Activated T-helper 1 cell treated with anti-CD3 and anti-CD28 coated beads, Interleukin-12 subunit alpha, Interleukin-12 subunit beta, Interleukin-2, Interleukin-4 antibody, amounts not matched to agents 30 ng/mL and 10 ng/mL and 1 ng/mL, durations not matched to agents 14 hours and 24 hours and 36 hours (primary cell): ENCODE data around the gene COA5. TPM values are rescaled to one million over a fixed set of nuclear protein-coding genes. Genes with fewer than 3 reads are reported as not detected.

Experiments used
- DNase-seq: peaks from one replicate; pipeline ENCODE4 v3.0.0; 2021; ENCODE audit warnings: low spot score
- H3K27ac Mint-ChIP-seq: one replicate; pipeline ENCODE4 v1.8.0; 2021; ENCODE audit warnings: mild to moderate bottlenecking, mixed read lengths
- H3K27me3 Mint-ChIP-seq: one replicate; pipeline ENCODE4 v1.8.0; 2022; ENCODE audit warnings: mild to moderate bottlenecking, moderate library complexity, mixed read lengths; ENCODE audit not compliant: insufficient read depth
- H3K36me3 Mint-ChIP-seq: one replicate; pipeline ENCODE4 v1.8.0; 2021; ENCODE audit warnings: low read depth, mixed read lengths
- H3K4me1 Mint-ChIP-seq: one replicate; pipeline ENCODE4 v1.8.0; 2021; ENCODE audit warnings: low read depth, mixed read lengths
- H3K4me3 Mint-ChIP-seq: one replicate; pipeline ENCODE4 v1.8.0; 2021; ENCODE audit warnings: mild to moderate bottlenecking, moderate library complexity, mixed read lengths
- H3K9me3 Mint-ChIP-seq: one replicate; pipeline ENCODE4 v1.8.0; 2021; ENCODE audit warnings: mixed read lengths
- intact Hi-C: fragments of 100-400 bp; cut with micrococcal nuclease; formaldehyde crosslinking; loops from one replicate; pipeline ENCODE4 v1.15.1; 2024
- total RNA-seq: library from RNA; stranded (reverse); gene quantifications from 2 replicates; pipeline ENCODE4 v1.2.3, GENCODE V29; 2022

The COA5 gene
- total RNA-seq, 1 donor from 2014 or later = 20.3 TPM

- DNase-seq = no peak
- peaks cover 92% of the 10 kb centered on the region for H3K4me1 Mint-ChIP-seq
- peak overlapping the region; percentile 2 for H3K4me3 Mint-ChIP-seq
- peaks cover 73% of the 10 kb centered on the region for H3K36me3 Mint-ChIP-seq
- no peaks in the 10 kb centered on the region for H3K27me3 Mint-ChIP-seq
- H3K27ac Mint-ChIP-seq = peak overlapping the region; percentile 64
- intact Hi-C loops = loop anchor here (5.0 kb wide), 1 partner anchor 85 kb away; no protein-coding TSS in a partner anchor
- H3K9me3 Mint-ChIP-seq = no peaks in the 10 kb centered on the region
Observed at GRCh38 chr2:98552499-98553179, 55.7 kb downstream of the COA5 start.

DNA sequence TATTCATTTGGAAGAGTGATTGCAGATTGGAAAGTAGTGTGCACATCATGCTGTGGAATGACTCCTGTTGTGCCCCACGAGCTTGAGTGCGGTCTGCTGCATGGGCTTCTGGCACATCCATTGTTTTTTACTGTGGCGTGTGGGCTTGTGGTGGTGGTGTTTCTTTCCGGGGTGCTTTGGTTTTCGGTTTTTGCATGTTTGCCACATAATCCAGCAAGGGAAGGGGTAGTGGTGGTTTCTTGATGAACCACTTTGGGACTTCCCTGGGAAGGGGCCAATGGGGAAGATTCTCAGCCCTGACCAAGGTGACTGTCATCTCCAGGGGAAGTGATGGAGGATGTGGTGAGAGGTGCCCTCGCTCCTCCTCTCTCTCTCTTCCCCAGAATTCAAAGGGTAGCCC lies 57.0 kb downstream of the COA5 start:
- Mint-ChIP-seq H3K4me1 (peaks cover 92% of the 10 kb centered on the region), H3K4me3 (peak overlapping the region; percentile 51), H3K27me3 (no peaks in the 10 kb centered on the region), H3K36me3 (peaks cover 74% of the 10 kb centered on the region), H3K9me3 (no peaks in the 10 kb centered on the region), H3K27ac (peak overlapping the region; percentile 93)
- peak; percentile 61 for DNase-seq
- intact Hi-C loops = loop anchor here (2.0 to 5.0 kb wide), 4 partner anchors 57 to 113 kb away; partner anchors contain the start of genes COA5 and UNC50

DNA sequence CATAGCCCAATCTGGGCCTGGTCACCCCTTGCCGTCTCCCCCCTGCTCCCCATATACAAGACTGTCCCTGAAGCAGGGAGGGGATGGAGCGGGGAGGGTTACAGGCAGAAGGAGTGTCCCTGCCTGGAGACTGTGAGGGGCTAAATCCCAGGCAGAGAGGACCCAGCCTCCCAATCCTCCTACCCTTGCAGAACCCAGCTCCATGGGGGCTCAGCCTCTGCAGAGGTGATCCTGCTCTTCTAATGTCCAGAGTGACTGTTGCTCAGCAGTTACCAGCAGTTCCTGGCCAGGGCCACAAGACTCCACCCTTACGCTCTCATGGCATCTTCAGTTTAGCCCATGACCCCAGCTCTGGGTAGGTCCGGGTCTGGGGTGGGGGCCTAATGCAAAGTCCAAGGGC lies 58.1 kb downstream of the COA5 start:
- H3K9me3 Mint-ChIP-seq = no peaks in the 10 kb centered on the region
- intact Hi-C loops = loop anchor here (2.0 to 5.0 kb wide), 4 partner anchors 59 to 111 kb away; partner anchors contain the start of genes COA5 and UNC50
- H3K36me3 Mint-ChIP-seq = peaks cover 75% of the 10 kb centered on the region
- H3K27ac Mint-ChIP-seq = peak overlapping the region; percentile 93
- no peak for DNase-seq
- H3K4me3 Mint-ChIP-seq = no peak overlapping the region
- H3K4me1 Mint-ChIP-seq = peaks cover 80% of the 10 kb centered on the region
- no peaks in the 10 kb centered on the region for H3K27me3 Mint-ChIP-seq

Other genes with a start within 250 kb of the COA5 start
- gene INPP4A, start 163.7 kb downstream of the COA5 start, total RNA-seq = 54.6 and 55.7 TPM in 2 replicates
- 41.4 and 43.0 TPM in 2 replicates for gene UNC50, start 77 bp upstream of the COA5 start, total RNA-seq
- gene MGAT4A, start 122.6 kb upstream of the COA5 start, total RNA-seq = 47.0 and 49.7 TPM in 2 replicates